ENCODE measurements around the gene KCNG2.

Gene KCNG2

GRCh38 chr18:79799619-79800370 is 2.1 kb downstream of the KCNG2 start:
- TF ChIP-seq CTCF (conservative IDR thresholded peaks at IDR 0.05): no peak
- H3K27ac ChIP-seq: no peak overlapping the region

DNA sequence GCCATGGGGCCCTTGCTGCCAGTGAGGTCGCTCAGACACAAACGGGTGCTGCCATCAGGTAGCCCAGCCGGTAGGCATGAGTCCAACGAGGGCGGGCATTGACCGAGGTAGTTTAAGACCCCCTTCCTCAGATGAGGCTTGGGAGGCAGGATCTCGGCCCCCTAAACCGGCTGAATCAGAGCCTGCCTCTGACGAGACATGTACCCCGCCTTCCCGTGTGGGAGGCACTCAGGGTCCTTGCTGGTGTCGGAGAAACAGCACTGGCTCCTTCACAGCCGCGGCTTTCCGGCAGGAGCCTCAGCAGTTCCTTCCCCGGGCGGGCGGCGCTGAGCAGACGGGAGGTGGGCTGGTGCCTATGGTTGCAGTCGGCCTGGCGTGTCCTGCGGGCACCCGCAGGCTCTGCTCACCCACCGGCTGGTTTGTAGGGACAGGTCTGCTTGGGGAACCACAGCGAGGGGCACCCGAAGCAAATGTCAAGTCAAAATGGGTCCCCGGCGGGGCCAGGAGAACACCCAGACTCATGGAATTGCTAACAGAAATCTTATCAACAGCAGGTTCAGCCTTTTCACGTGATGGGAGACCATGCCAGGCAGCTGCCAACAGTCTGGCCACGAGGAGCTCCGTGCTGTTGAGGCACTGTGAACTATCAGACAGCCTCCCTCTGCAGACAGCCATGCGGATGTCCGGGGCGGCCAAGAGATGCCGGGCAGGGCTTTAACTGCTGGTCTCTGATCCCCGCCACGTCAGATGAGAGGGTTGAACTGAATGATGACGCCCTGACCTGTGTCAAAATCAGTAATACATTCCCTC is 2.8 kb downstream of the KCNG2 start:
- no peak overlapping the region for H3K27ac ChIP-seq
- no peak for TF ChIP-seq CTCF (conservative IDR thresholded peaks at IDR 0.05)

GRCh38 chr18:79801217-79801616 is 3.5 kb downstream of the KCNG2 start:
- TF ChIP-seq CTCF (conservative IDR thresholded peaks at IDR 0.05): no peak
- no peak overlapping the region for H3K27ac ChIP-seq

DNA sequence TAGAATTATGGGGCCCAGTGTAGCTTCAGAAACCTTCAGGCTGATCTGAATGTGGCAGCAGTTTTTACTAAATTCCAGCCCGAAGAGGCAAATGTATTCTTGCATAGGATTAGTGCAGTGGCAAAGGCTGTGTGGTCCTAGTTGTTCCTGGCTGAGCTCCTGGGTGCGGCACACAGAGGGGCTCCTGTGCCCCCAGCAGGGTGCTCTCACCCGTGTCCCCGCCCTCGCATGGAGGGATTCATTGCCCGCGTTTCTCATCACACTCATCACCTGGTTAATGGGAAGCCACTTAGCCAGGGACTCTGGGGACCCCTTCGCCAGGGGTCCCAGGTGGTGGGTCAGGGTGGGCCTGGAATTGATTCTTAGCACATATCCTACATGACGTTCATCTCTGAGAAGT is 3.9 kb downstream of the KCNG2 start:
- TF ChIP-seq CTCF (conservative IDR thresholded peaks at IDR 0.05): no peak
- H3K27ac ChIP-seq: no peak overlapping the region

GRCh38 chr18:79802298-79802697 is 4.6 kb downstream of the KCNG2 start:
- no peak overlapping the region for H3K27ac ChIP-seq
- no peak for TF ChIP-seq CTCF (conservative IDR thresholded peaks at IDR 0.05)

DNA sequence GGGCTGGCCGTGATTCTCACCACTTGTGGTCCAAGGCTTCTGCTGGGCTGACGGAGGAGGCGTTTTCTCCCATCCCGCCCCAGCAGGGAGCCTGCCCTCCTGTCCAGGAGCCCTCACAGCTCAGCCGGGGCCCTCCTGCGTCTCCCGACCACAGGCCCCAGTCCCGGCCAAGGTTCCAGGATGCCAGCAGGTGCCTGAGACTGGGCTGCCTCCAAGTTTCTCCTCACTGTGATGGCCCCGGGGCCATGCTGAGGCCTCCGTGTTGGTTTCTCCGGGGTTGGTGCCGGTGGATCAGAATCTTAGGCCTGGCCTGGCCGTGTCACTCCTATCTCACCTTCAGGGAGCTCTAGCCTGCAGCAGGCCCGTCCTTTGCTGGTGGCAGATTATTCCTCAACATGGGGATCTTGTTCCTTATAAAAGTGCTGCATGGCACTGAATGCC is 5.9 kb downstream of the KCNG2 start:
- H3K27ac ChIP-seq: no peak overlapping the region
- TF ChIP-seq CTCF (conservative IDR thresholded peaks at IDR 0.05): no peak

GRCh38 chr18:79804130-79804787 is 6.5 kb downstream of the KCNG2 start:
- no peak overlapping the region for H3K27ac ChIP-seq
- TF ChIP-seq CTCF (conservative IDR thresholded peaks at IDR 0.05): no peak

Measured in VCaP (cell line).